ENCODE data around the gene NAT14.

NAT14 gene

DNA sequence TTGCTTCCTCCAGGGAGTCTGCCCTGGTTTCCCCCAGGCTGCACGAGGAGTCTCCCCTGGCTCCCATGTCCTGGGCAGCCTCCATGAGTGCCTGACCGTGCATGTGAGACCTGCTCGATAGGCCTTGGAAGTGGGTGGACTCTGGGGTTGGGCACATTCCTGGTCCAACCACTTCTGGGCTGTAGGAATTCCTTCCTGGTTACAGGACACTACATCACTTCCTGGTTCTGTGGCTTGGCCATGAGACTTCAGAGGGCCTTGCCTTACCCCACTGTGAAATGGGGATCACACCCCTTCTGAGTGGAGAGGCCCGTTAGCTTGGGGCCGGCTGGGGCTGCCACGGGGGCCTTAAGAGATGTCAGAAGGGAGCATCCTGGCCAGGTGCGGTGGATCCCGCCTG, 12.5 kb upstream of the NAT14 start:
- DNase-seq, result no peak

DNA sequence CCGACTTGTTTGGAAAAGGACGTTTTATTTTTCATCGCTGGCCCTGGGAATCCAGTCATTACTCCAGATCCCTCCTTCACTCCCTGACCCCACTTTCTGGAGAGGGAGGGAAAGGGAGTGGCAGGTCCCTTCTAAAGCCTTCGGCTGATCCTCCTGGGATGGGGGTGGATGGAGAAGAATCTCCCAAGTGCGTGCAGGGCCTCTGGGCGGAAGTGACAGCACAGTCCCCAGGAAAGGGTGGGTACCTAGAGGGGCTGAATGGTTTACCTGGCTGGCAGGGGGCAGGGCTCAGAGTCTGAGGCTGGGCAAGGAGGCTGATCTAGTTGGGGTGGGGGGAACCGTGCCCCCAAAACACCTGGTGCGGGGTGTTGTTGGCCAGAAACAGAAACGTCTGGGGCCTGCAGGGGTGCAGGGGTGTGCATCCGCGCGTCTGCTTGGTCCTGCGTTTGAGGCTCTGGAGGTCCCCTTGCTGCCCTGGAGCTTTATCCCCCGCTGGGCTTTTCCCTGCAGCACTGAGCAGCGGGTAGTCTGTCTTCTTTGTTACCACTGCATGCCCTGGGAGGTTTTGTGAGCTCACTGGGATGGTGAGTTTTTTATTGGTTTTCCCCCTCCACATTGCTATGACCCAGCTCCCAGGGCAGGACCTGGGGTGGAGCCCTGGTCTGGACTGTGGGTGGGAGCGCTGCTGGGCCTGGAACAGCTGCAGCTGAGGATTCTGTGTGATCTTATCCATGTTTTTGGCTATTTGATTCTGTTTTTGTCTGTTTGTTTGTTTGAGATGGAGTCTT, 11.6 kb upstream of the NAT14 start:
- DNase-seq, result no peak

- no peak for DNase-seq
Measured at GRCh38 chr19:55474269-55475265, 10.4 kb upstream of the NAT14 start.

GRCh38 chr19:55476100-55476775, 8.8 kb upstream of the NAT14 start, which contains the start of gene ZNF628:
Gene ZNF628 (plus strand): TSS chr19:55476617. CDS start chr19:55479911, 3,294 bp downstream.
- DNase-seq, result peak; percentile 97

DNA sequence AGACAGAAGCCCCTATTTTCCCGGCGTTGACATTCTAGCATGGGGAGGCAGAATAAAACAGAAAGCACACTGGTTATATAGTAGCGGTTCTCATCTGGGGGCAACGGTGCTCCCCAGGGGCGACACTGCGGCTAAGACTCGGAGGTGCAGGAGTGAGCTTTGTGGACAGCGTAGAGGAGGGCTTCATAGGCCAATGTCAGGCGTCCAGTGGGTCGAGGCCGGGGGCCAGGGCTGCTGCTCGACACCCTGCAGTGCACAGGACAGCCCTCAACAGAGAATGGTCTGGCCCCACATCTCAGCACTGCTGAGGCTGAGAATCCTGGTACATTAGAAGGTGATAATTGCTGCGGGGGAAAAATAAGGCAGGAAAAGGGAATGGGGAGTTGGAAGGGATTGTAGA, 7.1 kb upstream of the NAT14 start:
- DNase-seq, result no peak

- no peak for DNase-seq
Measured at GRCh38 chr19:55478364-55478763, 6.6 kb upstream of the NAT14 start.

DNA sequence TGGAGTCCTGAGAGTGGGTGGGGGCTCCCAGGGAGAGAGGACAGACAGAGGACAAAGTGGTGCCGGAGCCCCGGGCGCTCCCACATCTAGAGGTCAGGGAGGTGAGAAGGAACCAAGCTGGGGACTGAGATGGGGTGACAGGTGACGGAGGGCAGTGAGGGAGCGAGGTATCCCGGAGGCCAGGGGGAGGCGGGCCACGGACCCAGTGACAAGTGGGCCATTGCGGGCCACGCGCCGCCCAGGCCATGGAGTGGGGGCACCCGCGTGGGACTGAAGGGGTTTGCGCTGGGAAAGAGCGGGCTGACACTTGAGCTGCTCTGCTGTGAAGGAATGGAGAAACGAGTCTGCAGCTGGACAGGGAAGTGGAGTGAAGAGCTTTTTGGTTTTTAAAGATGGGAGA, 5.9 kb upstream of the NAT14 start:
- no peak for DNase-seq

DNA sequence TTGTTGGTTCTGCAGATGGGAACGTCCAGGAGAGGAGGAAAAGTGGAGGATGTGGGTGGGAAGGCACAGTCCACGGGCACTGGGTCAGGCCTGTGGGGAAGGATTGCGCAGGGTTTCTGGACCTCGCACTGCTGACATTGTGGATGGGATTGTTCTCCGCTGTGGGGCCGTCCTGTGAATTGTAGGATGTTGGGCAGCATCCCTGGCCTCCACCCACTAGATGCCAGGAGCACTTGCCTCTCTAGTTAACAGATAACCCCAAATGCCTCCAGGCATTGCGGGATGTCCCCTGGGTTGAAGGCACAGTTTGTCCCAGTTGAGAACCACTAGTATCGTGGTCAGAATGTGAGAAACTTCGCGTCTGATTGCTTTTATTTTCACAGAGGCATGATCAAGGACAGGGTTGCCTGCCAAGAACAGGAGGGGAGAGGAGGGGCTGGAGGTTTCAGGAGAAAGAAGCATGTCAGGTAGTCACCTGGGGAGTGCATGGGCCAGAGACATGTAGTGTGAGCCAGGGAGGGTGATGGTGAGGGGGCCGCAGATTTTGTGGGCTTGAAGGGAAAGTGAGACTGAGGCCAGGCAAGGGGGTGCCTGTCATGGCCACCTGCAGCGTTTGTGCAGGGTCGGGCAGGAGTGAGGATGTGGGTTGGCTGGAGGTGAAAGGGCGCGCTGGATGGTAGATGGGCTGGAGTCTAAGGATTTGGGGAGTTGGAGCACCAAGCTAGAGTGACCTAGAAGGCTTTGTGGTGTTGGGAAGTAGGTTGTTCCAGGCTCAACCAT, 5.3 kb upstream of the NAT14 start:
- no peak for DNase-seq

- no peak for DNase-seq
Measured at GRCh38 chr19:55481148-55481793, 3.7 kb upstream of the NAT14 start.

DNA sequence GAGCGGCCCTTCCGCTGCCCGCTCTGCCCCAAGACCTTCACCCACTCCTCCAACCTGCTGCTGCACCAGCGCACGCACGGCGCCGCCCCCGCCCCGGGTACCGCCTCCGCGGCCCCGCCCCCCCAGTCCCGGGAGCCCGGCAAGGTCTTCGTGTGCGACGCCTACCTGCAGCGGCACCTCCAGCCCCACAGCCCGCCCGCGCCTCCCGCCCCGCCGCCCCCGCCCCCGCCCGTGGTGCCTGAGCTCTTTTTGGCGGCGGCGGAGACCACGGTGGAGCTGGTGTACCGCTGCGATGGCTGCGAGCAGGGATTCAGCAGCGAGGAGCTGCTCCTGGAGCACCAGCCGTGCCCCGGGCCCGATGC, 3.2 kb upstream of the NAT14 start:
- no peak for DNase-seq

DNA sequence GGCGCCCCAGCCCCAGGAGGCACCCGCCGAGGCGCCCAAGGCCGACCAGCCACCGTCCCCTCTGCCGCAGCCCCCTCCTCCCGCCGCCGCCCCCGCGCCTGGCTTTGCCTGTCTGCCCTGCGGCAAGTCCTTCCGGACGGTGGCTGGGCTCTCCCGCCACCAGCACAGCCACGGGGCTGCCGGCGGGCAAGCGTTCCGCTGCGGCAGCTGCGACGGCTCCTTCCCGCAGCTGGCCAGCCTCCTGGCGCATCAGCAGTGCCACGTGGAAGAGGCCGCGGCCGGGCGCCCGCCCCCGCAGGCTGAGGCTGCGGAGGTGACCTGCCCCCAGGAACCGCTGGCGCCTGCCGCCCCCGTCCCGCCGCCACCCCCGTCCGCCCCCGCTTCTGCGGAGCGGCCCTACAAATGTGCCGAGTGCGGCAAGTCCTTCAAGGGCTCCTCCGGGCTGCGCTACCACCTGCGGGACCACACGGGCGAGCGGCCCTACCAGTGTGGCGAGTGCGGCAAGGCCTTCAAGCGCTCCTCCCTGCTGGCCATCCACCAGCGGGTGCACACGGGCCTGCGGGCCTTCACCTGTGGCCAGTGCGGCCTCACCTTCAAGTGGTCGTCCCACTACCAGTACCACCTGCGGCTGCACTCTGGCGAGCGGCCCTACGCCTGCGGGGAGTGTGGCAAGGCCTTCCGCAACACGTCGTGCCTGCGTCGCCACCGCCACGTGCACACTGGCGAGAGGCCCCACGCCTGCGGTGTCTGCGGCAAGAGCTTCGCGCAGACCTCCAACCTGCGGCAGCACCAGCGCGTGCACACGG, 2.6 kb upstream of the NAT14 start:
- DNase-seq, result no peak

DNA sequence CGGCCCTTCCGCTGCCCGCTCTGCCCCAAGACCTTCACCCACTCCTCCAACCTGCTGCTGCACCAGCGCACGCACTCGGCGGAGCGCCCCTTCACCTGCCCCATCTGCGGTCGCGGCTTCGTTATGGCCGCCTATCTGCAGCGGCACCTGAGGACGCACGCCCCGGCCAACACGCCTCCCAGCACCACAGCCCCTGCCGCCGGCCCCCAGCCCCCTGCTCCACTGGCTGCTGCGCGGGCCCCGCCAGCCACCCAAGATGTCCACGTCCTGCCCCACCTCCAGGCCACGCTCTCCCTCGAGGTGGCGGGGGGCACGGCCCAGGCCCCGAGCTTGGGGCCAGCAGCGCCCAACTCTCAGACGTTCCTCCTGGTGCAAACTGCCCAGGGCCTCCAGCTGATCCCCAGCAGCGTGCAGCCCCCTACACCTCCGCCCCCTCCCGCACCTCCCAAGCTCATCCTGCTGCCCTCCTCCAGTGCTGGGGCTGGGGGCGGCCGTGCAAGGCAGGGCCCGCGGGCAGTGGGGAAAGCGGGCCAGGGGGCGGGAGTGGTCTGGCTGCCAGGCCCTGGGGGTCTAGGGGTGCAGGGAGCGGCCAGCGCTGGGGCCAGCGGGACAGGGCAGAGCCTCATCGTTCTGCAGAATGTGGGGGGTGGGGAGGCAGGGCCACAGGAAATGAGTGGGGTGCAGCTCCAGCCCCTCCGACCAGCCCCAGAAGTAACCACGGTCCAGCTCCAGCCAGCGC, 1.9 kb upstream of the NAT14 start:
- no peak for DNase-seq

DNA sequence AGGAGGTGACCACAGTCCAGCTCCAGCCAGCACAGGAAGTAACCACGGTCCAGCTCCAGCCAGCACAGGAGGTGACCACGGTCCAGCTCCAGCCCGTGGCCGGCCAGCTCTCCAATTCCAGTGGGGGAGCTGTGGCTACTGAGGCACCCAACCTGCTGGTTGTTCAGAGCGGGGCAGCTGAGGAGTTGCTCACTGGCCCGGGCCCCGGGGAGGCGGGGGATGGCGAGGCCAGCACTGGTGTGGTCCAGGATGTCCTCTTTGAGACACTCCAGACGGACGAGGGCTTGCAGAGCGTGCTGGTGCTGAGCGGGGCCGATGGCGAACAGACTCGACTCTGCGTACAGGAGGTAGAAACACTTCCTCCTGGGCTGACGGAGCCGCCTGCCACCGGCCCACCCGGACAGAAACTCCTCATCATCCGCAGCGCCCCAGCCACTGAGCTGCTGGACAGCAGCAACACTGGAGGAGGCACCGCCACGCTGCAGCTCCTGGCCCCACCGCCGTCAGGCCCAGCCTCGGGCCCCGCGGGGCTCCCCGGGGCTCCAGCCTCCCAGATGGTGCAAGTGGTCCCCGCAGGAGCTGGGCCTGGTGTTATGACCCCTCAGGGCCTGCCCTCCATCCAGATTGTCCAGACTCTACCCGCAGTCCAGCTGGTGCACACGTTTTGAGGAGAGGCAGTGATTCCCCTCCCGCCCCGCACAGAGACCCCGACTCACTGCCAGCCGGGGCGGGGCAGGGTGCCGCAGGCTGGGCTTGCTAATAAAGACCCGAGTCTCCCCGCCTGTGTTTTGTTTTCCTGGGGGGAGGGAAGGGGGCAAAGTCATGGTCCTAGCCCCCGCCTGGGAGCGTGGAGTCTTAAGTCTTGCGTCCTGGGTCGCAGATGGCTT, 1.0 kb upstream of the NAT14 start:
- DNase-seq, result no peak

- DNase-seq, result no peak
Measured at GRCh38 chr19:55485439-55486011, 537 bp downstream of the NAT14 start.

DNA sequence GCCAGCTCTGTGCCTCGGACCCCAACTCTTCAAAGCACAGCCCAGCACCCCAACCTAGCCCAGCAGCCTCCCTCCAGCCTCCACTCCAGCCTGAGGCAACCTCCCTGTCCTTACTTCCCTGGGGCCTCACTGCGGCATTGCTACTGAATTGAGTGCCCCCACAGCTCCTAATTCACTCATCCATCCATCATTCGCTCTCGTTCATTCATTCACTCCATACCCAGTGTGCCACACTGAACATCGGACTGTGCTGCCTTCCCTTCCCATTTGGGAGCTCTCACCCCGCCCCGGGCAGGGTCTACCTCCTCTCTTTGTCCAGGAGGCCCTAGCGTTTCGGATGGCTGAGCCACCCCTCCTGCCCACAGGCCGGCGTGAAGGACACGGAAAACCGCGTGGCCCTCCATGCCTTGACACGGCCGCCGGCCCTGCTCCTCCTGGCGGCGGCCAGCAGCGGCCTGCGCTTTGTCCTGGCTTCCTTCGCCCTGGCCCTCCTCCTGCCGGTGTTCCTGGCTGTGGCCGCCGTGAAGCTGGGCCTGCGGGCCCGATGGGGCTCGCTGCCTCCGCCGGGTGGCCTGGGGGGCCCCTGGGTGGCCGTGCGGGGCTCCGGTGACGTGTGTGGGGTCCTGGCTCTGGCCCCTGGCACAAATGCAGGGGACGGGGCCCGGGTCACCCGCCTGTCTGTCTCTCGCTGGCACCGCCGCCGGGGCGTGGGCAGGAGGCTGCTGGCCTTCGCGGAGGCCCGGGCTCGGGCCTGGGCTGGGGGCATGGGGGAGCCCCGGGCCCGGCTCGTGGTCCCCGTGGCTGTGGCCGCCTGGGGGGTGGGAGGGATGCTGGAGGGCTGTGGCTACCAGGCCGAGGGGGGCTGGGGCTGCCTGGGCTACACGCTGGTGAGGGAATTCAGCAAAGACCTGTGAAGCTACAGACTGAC, 1.3 kb downstream of the NAT14 start:
- DNase-seq, result no peak

DNA sequence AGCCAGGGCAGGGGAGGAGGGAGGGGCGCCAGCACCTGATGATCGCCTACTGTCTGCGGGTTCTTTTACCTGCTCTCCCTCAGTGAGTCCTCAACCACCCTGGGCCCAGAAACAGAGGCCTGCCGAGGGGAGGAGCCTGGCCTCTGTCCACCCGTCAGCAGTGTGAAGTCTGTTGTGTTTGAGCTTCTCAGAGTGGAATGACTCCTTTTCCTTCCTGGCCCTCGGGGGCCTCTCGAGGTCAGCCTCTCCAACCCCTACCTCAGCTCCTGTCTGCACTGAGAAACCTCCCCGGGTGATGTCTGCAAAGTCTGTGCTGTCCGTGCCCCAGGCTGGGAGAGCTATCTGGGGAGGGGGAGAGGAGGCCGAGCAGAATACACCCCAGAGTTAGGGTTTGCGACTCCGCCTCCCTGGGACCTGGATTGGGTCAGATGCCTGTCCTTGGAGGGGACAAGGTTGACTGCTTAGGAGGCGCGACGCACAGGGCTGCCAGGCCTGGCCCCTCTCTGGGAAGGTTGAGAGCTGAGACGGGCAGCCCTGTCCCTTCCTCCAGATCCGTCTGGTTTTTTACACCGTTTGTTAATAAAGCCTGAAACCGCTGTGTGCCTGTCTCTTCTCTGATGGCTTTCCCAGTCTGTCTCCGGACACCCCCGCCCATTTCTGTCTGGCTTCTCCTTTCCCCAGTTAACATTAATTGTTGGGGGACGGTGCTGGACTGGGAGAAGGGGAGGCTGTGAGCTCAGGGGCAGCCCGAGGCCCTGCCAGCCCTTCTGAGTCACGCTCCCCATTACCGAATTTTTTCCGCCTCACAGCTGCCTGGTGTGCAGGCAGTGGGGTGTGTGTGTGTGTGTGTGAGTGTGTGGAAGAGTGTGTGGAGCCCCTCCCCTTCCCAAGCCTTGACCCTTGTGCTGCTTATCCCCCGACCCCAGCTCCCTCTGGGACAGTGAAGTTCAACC, 2.3 kb downstream of the NAT14 start:
- no peak for DNase-seq

All from inflammatory macrophage treated with lipopolysaccharide for 1 hour (primary cell).